ENCODE data around the gene MAP1LC3B.

DNA sequence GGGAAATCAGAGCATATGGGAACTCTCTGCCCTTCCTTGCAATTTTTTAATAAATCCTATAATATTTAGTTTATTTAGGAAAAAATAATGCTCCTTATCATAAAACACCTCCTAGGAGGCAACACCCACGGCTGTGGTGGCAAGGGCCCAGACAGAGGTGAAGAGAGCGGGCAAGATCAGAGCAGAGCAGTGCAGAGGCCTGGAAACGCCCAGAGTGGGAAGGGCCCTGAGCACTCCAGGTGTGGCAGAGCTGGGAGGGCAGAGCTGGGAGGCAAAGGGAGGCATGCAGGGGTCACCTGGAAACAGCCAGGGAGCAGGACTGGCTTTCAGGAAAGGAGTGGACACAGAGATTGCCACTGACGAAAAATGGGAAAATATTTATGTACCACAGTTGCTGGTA lies 25.8 kb upstream of the MAP1LC3B start:
- TF ChIP-seq, protein P1, sequence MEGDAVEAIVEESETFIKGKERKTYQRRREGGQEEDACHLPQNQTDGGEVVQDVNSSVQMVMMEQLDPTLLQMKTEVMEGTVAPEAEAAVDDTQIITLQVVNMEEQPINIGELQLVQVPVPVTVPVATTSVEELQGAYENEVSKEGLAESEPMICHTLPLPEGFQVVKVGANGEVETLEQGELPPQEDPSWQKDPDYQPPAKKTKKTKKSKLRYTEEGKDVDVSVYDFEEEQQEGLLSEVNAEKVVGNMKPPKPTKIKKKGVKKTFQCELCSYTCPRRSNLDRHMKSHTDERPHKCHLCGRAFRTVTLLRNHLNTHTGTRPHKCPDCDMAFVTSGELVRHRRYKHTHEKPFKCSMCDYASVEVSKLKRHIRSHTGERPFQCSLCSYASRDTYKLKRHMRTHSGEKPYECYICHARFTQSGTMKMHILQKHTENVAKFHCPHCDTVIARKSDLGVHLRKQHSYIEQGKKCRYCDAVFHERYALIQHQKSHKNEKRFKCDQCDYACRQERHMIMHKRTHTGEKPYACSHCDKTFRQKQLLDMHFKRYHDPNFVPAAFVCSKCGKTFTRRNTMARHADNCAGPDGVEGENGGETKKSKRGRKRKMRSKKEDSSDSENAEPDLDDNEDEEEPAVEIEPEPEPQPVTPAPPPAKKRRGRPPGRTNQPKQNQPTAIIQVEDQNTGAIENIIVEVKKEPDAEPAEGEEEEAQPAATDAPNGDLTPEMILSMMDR (IDR thresholded peaks at IDR 0.05) = no peak
- no peak for TF ChIP-seq POLR2A (IDR thresholded peaks at IDR 0.05)
